Tibial nerve (tissue), 4 donors: ENCODE results near the gene SNCG. TPM values are rescaled to one million over a fixed set of nuclear protein-coding genes. Genes with fewer than 3 reads are reported as not detected.
A peak's percentile ranks its signal among the peaks of the same experiment; 100 is the strongest.

Experiments
- DNase-seq, 2 donors: peaks; one replicate each; pipeline ENCODE4 v3.0.0-alpha.2; 2019; ENCODE audit warnings: low spot score in 2 of 2
- H3K27ac ChIP-seq, 4 donors: fragments of 200-600 bp; sonication (generic) in 3 of 4; one replicate each; pipeline ENCODE4 v1.5.1; 2017 to 2019; ENCODE audit warnings: mild to moderate bottlenecking in 1 of 4
- H3K27me3 ChIP-seq, 2 donors: fragments of 200-600 bp; sonication (generic) in 1 of 2; one replicate each; pipeline versions ENCODE4 v1.5.1 to v1.6.0; 2017 to 2019
- H3K36me3 ChIP-seq, 3 donors: fragments of 200-600 bp; sonication (generic); one replicate each; pipeline ENCODE4 v1.5.1; 2018 to 2019
- H3K4me1 ChIP-seq, 4 donors: fragments of 200-600 bp; sonication (generic) in 3 of 4; one replicate each; pipeline ENCODE4 v1.5.1; 2017 to 2019
- H3K4me3 ChIP-seq, 4 donors: fragments of 200-600 bp; sonication (generic) in 3 of 4; one replicate each; pipeline ENCODE4 v1.5.1; 2017 to 2019; ENCODE audit warnings: mild to moderate bottlenecking in 1 of 4, moderate library complexity in 1 of 4
- H3K9me3 ChIP-seq, 4 donors: fragments of 200-600 bp; sonication (generic) in 3 of 4; one replicate each; pipeline ENCODE4 v1.5.1; 2017 to 2019
- EP300 ChIP-seq, 2 donors: sonication (generic); formaldehyde crosslinking; IDR thresholded peaks; one replicate each; pipeline ENCODE4 v1.6.1; 2017; ENCODE audit warnings: antibody characterized with exemption in 2 of 2, mild to moderate bottlenecking in 1 of 2
- POLR2A ChIP-seq, 2 donors: fragments of 450-650 bp; IDR thresholded peaks; one replicate each; pipeline ENCODE4 v1.6.1; 2017; ENCODE audit warnings: antibody characterized with exemption in 2 of 2, mild to moderate bottlenecking in 2 of 2, moderate library complexity in 2 of 2
- WGBS, 2 donors: methylation state at CpG; one replicate each; pipeline ENCODE4 v1.1.5; 2018; 5-methylcytosine and 5-hydroxymethylcytosine counted together
- total RNA-seq, 4 donors: library from RNA; depleted of rRNA; stranded (reverse); fragments of >200 nt; gene quantifications; one replicate each; pipeline ENCODE4 v1.1.0, GENCODE V29; 2016
- TF ChIP-seq, protein P1 (sequence below), 5 experiments: fragments of 200-600 bp in 3 of 5; fragments of 450-650 bp in 2 of 5; sonication (generic) in 3 of 5; IDR thresholded peaks; one replicate each; pipeline ENCODE4 v1.5.1; 2016 to 2019; ENCODE audit warnings: antibody characterized with exemption in 5 of 5, mild to moderate bottlenecking in 3 of 5, moderate library complexity in 2 of 5

Gene SNCG
- total RNA-seq, 4 donors from 2014 or later, result 86.1 to 213 (median 119) TPM

GRCh38 chr10:86962981-86963310 is 4.5 kb downstream of the SNCG start:
- H3K27ac ChIP-seq, result peak overlapping the region in 1 of 4 donors; percentile 48
- WGBS, 2 donors, result 87 to 89% methylated on average over 6 to 7 of the region's 7 CpGs
- no peak for DNase-seq

DNA sequence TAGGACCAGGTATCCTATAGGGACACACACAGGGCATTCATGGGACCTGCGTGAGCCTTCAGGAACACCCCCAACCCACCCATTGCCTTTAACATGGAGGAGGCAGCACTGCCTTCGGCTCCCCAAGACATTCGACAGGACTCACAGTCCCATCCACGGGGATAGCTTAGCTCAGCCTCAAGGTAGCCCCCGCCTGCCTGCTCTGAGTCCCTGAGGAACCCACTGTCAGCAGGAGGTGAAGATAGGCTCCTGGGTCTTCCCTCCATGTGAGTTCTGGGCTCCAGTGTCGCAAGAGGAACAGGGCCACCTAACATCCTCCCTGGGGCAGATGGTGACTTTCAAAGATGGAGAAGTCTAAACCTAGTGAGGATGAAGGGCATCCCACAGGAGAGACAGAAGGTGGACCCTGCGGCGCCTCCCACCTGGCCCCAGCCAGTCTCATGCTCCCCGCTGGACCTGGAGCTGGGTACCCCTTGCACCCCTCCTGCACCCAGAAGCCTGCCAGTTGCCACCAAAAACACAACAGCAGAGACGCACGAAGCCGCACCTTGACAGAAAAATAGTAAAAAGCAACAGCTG is 5.0 kb downstream of the SNCG start:
- no peak for TF ChIP-seq POLR2A (IDR thresholded peaks at IDR 0.05)
- TF ChIP-seq, protein P1, sequence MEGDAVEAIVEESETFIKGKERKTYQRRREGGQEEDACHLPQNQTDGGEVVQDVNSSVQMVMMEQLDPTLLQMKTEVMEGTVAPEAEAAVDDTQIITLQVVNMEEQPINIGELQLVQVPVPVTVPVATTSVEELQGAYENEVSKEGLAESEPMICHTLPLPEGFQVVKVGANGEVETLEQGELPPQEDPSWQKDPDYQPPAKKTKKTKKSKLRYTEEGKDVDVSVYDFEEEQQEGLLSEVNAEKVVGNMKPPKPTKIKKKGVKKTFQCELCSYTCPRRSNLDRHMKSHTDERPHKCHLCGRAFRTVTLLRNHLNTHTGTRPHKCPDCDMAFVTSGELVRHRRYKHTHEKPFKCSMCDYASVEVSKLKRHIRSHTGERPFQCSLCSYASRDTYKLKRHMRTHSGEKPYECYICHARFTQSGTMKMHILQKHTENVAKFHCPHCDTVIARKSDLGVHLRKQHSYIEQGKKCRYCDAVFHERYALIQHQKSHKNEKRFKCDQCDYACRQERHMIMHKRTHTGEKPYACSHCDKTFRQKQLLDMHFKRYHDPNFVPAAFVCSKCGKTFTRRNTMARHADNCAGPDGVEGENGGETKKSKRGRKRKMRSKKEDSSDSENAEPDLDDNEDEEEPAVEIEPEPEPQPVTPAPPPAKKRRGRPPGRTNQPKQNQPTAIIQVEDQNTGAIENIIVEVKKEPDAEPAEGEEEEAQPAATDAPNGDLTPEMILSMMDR (IDR thresholded peaks at IDR 0.05), result no peak
- TF ChIP-seq EP300 (IDR thresholded peaks at IDR 0.05), result no peak
- Histone ChIP-seq H3K4me3 (no peak overlapping the region), H3K27ac (peak overlapping the region in 1 of 4 donors; percentile 31), H3K9me3 (no peaks in the 10 kb centered on the region), H3K27me3 (no peaks in the 10 kb centered on the region), H3K36me3 (no peaks in the 10 kb centered on the region), H3K4me1 (peaks cover 0 to 81% (median 44%) of the 10 kb centered on the region in 4 donors)
- 94 to 95% methylated on average over 12 of the region's 12 CpGs for WGBS, 2 donors
- no peak for DNase-seq

More at GRCh38 chr10:86962981-86963310, 4.5 kb downstream of the SNCG start:
- no peaks in the 10 kb centered on the region for H3K36me3 ChIP-seq
- TF ChIP-seq POLR2A (IDR thresholded peaks at IDR 0.05) (no peak), EP300 (IDR thresholded peaks at IDR 0.05) (no peak)
- TF ChIP-seq, protein P1 (IDR thresholded peaks at IDR 0.05), result no peak
- no peak overlapping the region for H3K4me3 ChIP-seq
- no peaks in the 10 kb centered on the region for H3K9me3 ChIP-seq
- peaks cover 0 to 81% (median 48%) of the 10 kb centered on the region in 4 donors for H3K4me1 ChIP-seq
- H3K27me3 ChIP-seq, result no peaks in the 10 kb centered on the region

DNA sequence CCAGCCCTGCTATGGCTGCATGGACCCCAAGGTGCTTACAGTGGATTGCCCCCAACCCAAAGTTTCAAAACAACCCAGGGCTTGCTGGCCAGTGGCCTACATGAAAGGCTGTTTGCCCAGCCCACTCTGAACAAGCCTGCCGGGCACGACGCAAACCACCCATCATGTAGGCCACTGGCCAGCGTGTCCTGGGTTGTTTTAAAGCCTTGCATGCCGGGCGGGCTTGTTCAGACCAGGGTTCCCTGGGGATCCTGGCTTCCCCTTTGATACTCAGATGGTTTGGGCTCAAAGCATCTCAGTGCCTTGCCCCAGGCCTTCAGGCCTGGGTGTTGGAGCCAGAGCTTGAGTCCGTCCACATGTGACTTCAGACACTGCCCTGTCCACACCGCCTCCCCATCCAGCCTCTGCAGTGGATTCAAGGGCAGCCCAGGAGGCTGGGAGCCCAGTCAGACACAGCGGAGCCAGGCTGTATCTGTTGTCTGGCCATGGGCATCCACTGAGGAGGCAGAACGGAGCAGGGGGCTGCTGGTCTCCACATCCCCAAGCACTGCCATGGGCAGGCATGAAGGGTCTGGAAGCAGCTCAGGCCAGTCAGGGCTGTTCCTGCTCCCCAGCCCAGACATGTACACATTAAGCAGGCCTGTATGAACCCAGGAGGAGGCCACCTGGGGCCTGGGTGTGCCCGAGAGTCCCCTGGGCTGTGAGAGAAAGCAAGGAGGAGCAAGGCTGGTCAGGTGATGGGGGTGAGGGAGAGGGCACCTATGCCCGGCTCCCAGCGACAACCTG is 5.9 kb downstream of the SNCG start:
- Histone ChIP-seq H3K4me3 (no peak overlapping the region), H3K27ac (peak overlapping the region in 2 of 4 donors; percentile 23 to 59), H3K36me3 (no peaks in the 10 kb centered on the region), H3K27me3 (no peaks in the 10 kb centered on the region), H3K9me3 (no peaks in the 10 kb centered on the region), H3K4me1 (peaks cover 0 to 73% (median 41%) of the 10 kb centered on the region in 4 donors)
- WGBS, 2 donors, result 75 to 76% methylated on average over 13 of the region's 13 CpGs
- no peak for DNase-seq
- TF ChIP-seq, protein P1 (IDR thresholded peaks at IDR 0.05), result no peak
- TF ChIP-seq POLR2A (IDR thresholded peaks at IDR 0.05), result no peak
- no peak for TF ChIP-seq EP300 (IDR thresholded peaks at IDR 0.05)

- WGBS, 2 donors, result 67 to 79% methylated on average over 2 of the region's 2 CpGs
Measured at GRCh38 chr10:86964847-86965190, 6.4 kb downstream of the SNCG start.

More at GRCh38 chr10:86964847-86965190, 6.4 kb downstream of the SNCG start:
- Histone ChIP-seq H3K27me3 (no peaks in the 10 kb centered on the region), H3K4me1 (peaks cover 0 to 71% (median 40%) of the 10 kb centered on the region in 4 donors), H3K27ac (peak overlapping the region in 2 of 4 donors; percentile 23 to 59), H3K36me3 (no peaks in the 10 kb centered on the region), H3K4me3 (no peak overlapping the region), H3K9me3 (no peaks in the 10 kb centered on the region)
- TF ChIP-seq POLR2A (IDR thresholded peaks at IDR 0.05) (no peak), EP300 (IDR thresholded peaks at IDR 0.05) (no peak)
- TF ChIP-seq, protein P1 (IDR thresholded peaks at IDR 0.05), result no peak
- DNase-seq, result no peak
